ENCODE data around the gene SNRPA.
"Not testable (repeated sequence)": the region's sequence is repeated elsewhere in the genome, so short reads cannot be mapped to it uniquely, and the experiment has no call there.

SNRPA gene

GRCh38 chr19:40747536-40747935 lies 3.5 kb upstream of the SNRPA start:
- DNase-seq, result no peak

DNA sequence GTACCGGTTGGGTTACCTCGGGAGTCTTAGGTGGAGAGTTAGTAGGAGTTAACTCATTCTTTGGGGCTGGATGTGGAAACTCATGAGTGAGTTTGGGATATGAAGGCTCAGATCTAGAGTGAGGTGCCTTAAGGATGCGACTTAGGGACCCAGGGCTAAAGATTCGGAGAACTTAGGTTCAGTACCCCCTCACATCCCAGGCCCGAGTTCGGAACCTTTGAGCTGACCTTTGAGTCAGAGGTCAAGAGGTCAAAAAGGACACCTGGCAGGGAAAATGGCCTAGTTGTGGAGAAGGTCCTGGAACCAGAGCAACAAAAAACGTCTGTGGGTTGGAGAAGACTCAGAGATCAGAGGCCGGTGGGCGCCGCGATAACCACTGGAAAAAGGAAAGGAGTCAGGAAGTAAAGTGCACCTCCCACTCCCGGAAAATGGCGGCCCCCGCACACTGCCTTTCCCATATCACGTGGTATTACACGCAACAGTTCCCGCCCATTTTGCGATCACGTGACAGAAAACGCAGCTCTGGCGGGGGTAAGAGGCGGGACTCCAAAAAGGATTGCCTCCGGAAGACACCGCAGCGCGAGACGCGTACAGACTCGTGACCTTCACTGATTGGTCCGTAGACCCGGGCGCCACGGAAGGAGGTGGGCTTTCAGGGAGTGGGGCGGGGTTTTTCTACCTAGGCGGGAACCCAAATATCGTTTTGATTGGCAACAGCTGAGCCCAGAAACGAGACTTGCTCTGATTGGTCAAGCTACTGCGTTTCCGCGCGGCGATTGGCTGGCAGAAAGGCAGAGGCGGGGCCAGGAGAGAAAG lies 737 bp upstream of the SNRPA start, which contains the start of gene ACTMAP:
ACTMAP (minus strand) TSS at position 420 of the 816 bp plus-strand sequence. CDS start 674 bp downstream, outside the sequence.
- DNase-seq, result peak; percentile 92 to 98

DNA sequence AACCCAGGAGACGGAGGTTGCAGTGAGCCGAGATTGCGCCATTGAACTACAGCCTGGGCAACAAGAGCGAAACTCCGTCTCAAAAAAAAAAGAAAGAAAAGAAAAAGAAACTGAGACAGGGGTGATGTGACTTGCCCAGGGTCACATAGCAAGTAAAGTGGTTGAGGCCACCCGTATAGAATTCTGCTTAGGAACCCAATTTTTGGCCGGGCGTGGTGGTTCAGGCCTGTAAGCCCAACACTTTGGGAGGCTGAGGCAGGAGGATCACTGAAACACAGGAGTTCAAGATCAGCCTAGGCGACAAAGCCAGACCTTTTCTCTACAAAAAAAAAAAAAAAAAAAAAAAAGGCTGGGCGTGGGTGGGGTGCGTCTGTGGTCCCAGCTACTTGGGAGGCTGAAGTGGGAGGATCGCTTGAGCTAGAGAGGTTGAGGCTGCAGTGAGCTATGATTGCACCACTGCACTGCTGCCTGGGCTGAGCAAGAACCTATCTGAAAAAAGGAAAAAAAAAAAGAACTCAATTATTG lies 1.3 kb downstream of the SNRPA start:
- no peak for DNase-seq

- no peak for DNase-seq
Observed at GRCh38 chr19:40754611-40755247, 3.7 kb downstream of the SNRPA start.

DNA sequence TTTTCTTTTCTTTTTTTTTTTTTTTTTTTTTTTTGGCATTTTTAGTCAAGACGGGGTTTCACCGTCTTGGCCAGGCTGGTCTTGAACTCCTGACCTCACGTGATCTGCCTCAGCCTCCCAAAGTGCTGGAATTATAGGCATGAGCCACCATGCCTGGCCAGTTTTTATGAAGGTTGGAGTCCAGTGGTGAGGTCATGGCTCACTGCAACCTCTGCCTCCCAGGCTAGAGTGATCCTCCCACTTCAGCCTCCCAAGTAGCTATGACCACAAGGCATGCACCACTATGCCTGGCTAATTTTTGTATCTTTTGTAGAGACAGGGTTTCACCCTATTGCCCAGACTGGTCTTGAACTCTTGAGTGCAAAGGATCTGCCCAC lies 4.2 kb downstream of the SNRPA start:
- DNase-seq, result no peak

DNA sequence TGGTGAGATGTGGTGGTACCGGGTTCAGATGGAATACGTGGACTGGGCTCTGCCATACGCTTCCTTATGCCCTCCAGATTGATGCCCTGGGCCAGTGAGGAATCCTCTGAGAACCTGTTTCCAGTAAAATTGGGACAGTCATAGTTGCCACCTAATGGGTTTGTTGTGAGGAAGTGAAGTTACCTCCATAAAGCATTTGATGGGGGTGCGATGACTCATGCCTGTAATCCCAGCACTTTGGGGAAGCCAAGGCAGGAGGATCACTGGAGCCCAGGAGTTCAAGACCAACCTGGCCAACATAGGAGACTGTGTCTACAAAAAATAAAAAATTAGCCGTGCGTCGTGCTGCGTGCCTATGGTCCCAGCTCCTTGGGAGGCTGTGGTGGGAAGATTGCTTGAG lies 4.8 kb downstream of the SNRPA start:
- no peak for DNase-seq

- DNase-seq, result no peak
Observed at GRCh38 chr19:40756502-40757110, 5.6 kb downstream of the SNRPA start.

- no peak for DNase-seq
Observed at GRCh38 chr19:40758491-40758890, 7.5 kb downstream of the SNRPA start.

- DNase-seq, result no peak
Observed at GRCh38 chr19:40759352-40759751, 8.3 kb downstream of the SNRPA start.

- DNase-seq, result no peak
Observed at GRCh38 chr19:40762754-40763470, 11.9 kb downstream of the SNRPA start.

- DNase-seq, result no peak
Observed at GRCh38 chr19:40763526-40763925, 12.5 kb downstream of the SNRPA start.

DNA sequence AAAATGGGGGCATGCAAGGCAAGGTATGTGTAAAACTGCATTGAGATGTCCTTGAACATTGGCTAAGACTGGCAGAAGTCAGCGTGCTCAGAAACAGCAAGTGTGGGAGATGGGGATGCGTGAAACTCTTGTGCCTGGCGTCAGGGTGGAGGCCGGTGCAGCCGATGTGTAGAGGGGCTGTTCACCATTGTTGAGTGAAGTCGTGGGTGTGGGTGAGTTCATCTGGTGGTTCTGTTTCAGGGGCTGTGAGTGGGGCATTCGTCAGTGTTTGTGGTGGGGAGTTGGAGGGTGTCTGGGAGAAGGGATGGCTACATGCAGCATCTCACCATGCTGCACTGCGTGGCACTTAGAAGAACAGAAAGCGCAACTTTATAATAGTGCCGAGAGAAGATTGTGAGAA lies 13.0 kb downstream of the SNRPA start:
- no peak for DNase-seq

DNA sequence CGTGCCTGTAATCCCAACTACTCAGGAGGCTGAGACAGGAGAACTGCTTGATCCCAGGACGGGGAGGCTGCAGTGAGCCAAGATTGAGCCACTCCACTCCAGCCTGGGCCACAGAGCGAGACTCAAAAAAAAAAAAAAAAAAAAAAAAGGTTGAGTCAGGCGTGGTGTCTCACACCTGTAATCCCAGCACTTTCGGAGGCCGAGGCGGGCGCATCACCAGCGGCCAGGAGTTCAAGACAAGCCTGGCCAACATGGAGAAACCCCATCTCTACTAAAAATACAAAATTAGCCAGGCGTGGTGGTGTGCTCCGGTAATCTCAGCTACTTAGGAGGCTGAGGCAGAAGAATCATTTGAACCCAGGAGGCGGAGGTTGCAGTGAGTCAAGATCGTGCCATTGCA lies 15.4 kb downstream of the SNRPA start:
- DNase-seq, result not testable (repeated sequence)

- no peak for DNase-seq
Observed at GRCh38 chr19:40768869-40769268, 17.9 kb downstream of the SNRPA start.

DNA sequence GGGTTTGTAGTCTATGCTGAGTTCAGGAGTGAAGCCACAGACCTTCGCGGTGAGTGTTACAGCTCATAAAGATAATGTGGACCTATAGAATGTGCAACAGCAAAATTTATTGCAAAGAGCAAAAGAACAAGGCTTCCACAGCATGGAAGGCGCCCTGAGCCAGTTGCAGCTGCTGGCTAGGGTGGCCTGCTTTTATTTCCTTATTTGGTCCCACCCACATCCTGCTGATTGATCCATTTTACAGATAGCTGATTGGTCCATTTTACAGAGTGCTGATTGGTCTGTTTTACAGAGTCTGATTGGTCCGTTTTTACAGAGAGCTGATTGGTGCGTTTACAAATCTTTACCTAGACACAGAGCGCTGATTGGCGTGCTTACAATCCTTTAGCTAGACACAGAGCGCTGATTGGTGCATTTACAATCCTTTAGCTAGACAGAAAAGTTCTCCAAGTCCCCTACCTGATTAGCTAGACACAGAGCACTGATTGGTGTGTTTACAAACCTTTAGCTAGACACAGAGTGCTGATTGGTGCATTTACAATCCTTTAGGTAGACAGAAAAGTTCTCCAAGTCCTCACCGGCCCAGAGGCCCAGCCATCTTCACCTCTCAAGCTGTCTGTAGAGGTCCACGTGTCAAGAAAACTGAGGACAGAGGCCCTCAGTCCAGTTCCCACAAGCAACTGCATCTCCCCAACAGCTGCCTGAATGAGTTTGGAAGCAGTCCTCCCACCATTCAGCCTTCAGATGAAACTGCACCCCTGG lies 20.3 kb downstream of the SNRPA start:
- DNase-seq, result not testable (repeated sequence)

DNA sequence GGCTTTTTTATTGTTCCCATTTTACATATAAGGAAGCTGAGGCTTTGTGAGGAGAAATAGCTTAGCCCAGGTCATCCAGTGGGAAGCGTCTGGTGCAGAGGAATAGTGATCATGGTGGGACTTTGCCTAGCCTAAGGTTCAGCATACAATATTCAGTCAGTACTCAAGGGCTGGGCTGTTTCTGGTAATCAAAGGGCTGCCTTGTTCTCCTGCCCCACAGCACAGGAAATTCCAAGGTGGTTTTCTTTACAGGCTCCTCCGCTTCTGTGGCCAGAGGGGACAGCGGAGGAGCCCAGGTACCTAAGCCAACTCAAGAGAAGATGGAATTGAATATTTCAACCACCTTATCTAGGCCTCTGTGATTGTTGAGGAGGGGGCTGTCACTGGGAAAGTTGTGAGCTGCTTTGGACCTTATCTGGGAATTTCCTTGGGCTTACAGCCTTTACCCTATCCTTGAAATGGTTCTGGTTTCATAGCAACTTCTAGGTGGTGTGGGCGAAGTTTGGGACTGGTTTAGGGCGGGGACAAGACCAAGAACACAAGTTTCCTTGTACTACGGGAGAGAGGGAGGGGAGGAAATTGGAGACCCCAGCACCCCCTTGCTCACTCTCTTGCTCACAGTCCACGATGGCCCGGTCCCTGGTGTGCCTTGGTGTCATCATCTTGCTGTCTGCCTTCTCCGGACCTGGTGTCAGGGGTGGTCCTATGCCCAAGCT lies 24.1 kb downstream of the SNRPA start, which contains the start of gene MIA:
MIA (plus strand) TSS at position 606 of the 716 bp plus-strand sequence; CDS start at position 628, 22 bp downstream.
- peak in 1 of 2 experiments; percentile 8 for DNase-seq

GRCh38 chr19:40775632-40776022 lies 24.6 kb downstream of the SNRPA start:
- DNase-seq, result no peak

GRCh38 chr19:40776364-40776763 lies 25.4 kb downstream of the SNRPA start:
- no peak for DNase-seq

GRCh38 chr19:40776932-40777644 lies 26.1 kb downstream of the SNRPA start:
- peak; percentile 49 to 82 for DNase-seq

- no peak for DNase-seq
Observed at GRCh38 chr19:40777645-40777936, 26.6 kb downstream of the SNRPA start.
